NT2/D1 (cell line): ENCODE data around the gene SRGAP3.

Experiments
- DNase-seq: peaks from one replicate; pipeline ENCODE4 v3.0.0-alpha.2; 2011; ENCODE audit warnings: low read depth, low spot score
- H3K27me3 ChIP-seq: 2 replicates; pipeline ENCODE4 v1.6.0; 2011; ENCODE audit warnings: mild to moderate bottlenecking; ENCODE audit not compliant: insufficient read length, insufficient read depth
- H3K36me3 ChIP-seq: 2 replicates; pipeline ENCODE4 v1.6.1; 2011; ENCODE audit warnings: mild to moderate bottlenecking, low read length, mixed read lengths; ENCODE audit not compliant: insufficient read depth, insufficient read length
- H3K4me1 ChIP-seq: 2 replicates; pipeline ENCODE4 v1.5.1; 2011; ENCODE audit not compliant: insufficient read depth, insufficient read length
- H3K4me3 ChIP-seq: 2 replicates; pipeline ENCODE4 v1.5.1; 2011; ENCODE audit warnings: low read depth; ENCODE audit not compliant: insufficient read length
- H3K9ac ChIP-seq: 2 replicates; pipeline ENCODE4 v1.6.0; 2011; ENCODE audit warnings: low read depth; ENCODE audit not compliant: insufficient read length
- H3K9me3 ChIP-seq: 2 replicates; pipeline ENCODE4 v1.5.1; 2011; ENCODE audit warnings: mild to moderate bottlenecking, low read length; ENCODE audit not compliant: insufficient read depth
- SUZ12 ChIP-seq: IDR thresholded peaks from 2 replicates; pipeline ENCODE4 v1.6.1; 2011; ENCODE audit not compliant: insufficient read length, insufficient read depth; ENCODE audit errors: extremely low read depth
- YY1 ChIP-seq: IDR thresholded peaks from 2 replicates; pipeline ENCODE4 v1.6.1; 2011; ENCODE audit not compliant: insufficient read length, insufficient read depth
- ZNF274 ChIP-seq: IDR thresholded peaks from 2 replicates; pipeline ENCODE4 v1.6.1; 2011; ENCODE audit warnings: mild to moderate bottlenecking, low read depth, low read length

The SRGAP3 gene

DNA sequence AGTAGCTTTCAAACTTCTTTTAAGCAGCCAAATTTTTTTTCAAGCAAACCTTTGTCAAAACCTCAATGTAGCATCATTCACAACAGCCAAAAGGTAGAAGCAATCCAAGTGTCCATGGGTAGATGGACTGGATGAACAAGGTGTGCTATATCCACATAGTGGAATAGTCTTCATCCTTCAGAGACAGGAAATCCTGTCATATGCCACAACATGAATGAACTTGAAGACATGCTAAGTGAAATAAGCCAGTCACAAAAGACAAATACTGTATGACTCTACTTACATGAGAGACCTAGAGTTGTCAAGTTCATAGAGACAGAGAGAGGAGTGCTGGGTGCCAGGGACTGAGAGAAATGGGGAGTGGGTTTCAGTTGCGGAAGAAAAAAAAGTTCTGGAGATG lies 87.6 kb downstream of the SRGAP3 start:
- no peaks in the 10 kb centered on the region for H3K36me3 ChIP-seq
- TF ChIP-seq YY1 = no peak
- TF ChIP-seq SUZ12 = no peak
- TF ChIP-seq ZNF274 = no peak
- DNase-seq = no peak
- no peaks in the 10 kb centered on the region for H3K4me1 ChIP-seq
- H3K27me3 ChIP-seq = no peaks in the 10 kb centered on the region
- H3K4me3 ChIP-seq = no peak overlapping the region
- no peak overlapping the region for H3K9ac ChIP-seq
- H3K9me3 ChIP-seq = 0 out of 2 replicates have a peak, but pooled peaks cover 7% of the 10 kb centered on the region

DNA sequence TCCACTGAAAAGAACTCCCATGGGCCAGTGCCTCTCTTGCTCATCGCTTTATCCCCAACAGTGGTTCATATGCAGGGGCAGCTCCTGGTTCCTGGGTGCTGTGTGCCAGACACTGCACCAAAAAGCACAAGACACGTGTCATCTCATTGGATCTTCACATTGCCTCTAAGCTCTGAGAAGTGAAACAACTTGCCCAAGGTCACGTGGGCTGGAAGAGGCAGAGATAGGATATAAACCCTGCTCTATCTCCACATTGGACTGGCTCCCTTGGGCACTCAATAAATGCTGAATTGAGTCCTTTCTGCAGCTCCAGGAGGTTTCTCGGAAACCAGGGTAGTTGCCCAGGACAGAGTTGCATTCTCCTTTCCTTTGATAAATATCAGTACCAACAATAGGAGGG lies 88.1 kb downstream of the SRGAP3 start:
- no peak for DNase-seq
- TF ChIP-seq SUZ12 (no peak), ZNF274 (no peak), YY1 (no peak)

DNA sequence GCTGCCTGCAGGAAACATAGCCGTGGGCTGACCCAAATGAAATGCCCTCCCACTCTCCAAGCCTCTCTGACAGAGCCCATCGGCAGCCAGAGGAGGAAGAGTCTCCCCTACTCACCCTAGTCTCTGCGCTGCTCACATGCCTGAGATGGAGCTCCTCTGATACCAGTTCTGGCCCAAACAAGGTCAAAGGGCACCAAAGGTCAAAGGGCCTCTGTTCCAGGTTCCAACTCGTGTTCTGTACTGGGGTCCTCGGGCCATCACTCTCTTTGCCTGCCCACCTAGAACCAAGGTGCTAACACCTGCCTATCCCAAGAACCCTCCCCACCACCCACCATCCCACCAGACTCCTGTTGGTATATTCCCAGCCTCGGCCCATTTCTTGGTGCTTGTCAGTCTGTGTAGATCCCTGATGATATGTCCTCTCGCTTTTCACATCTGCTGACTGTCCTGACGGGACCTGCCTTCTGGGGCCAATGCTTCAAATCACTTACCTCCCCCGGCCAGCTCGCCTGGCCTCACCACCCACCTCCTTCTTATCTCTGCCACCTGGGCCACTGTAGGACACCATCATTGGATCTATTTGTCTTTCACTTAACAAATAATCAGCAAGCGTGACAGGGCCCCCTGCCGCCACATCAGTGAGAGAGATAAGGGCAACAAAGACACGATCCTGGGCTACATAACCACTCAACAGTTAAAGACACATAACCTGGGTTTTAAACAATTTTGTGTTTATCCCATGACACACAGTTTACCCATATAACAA lies 90.4 kb downstream of the SRGAP3 start:
- no peak for TF ChIP-seq ZNF274
- no peak for TF ChIP-seq SUZ12
- TF ChIP-seq YY1 = no peak
- no peak overlapping the region for H3K9ac ChIP-seq
- H3K4me1 ChIP-seq = no peaks in the 10 kb centered on the region
- no peaks in the 10 kb centered on the region for H3K9me3 ChIP-seq
- H3K36me3 ChIP-seq = no peaks in the 10 kb centered on the region
- no peak for DNase-seq
- no peaks in the 10 kb centered on the region for H3K27me3 ChIP-seq
- no peak overlapping the region for H3K4me3 ChIP-seq

More for the DNA sequence above, 88.1 kb downstream of the SRGAP3 start:
- H3K9me3 ChIP-seq = 0 out of 2 replicates have a peak, but pooled peaks cover 2% of the 10 kb centered on the region
- H3K27me3 ChIP-seq = no peaks in the 10 kb centered on the region
- no peaks in the 10 kb centered on the region for H3K4me1 ChIP-seq
- H3K36me3 ChIP-seq = no peaks in the 10 kb centered on the region
- H3K9ac ChIP-seq = no peak overlapping the region
- H3K4me3 ChIP-seq = no peak overlapping the region

DNA sequence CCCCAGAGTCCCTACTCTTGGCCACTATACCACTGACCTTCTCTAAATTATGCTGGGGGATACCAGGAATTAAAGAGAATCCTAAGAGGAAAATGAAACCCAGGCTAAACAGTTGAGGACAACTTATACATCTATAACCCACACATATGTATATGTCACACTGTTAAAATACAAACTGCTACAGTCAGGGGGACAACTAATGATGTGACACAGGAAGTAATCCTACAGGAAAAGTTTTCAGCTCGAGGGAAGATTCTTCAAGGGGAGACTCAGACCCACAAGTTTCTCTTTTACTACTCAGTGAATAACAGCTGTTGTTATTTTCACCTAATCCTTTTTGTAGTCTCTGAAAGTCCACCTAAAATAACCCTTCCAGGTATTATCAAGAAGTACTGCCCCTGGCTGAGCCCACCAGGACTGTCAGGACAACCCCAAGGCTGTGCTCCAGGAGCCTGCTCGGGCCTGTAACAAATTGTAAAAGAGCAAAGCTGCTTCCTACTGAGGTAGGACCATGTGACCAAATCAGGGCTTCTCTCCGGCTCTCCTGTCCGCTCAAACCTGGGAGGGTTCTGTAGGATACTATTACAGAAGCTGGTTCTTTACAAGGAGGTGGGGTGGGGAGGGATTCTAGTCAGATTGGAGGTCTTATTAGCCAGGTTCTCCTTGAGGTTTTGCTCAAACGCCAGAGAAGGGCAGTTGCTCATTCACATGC lies 91.6 kb downstream of the SRGAP3 start:
- TF ChIP-seq SUZ12 = no peak
- TF ChIP-seq YY1 = no peak
- TF ChIP-seq ZNF274 = no peak
- H3K4me1 ChIP-seq = peaks cover 3% of the 10 kb centered on the region
- no peaks in the 10 kb centered on the region for H3K36me3 ChIP-seq

DNA sequence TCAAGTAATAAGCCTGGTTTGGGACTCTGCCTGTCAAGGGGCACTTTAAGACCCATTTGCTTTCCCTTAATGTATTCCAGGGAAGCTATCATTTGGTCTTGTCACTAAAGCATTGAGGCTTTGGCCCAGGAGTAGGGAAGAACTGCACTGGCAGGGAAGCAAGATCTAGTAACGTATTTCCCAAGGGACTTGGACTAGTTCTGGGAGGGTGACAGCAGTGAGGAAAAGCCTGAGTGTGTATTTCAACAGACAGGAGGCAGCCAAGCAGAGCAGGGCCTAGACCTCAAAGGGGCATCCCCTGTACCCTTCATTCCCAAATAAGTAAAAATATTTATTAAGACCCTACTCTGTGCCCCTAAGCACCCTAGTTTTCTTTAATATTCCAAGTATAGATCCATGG lies 92.8 kb downstream of the SRGAP3 start:
- Histone ChIP-seq H3K9me3 (peaks cover 7% of the 10 kb centered on the region; the same call in 1 of the 2 replicates), H3K27me3 (no peaks in the 10 kb centered on the region), H3K36me3 (no peaks in the 10 kb centered on the region), H3K9ac (no peak overlapping the region), H3K4me1 (peaks cover 3% of the 10 kb centered on the region), H3K4me3 (no peak overlapping the region)
- no peak for DNase-seq
- TF ChIP-seq SUZ12 = no peak
- TF ChIP-seq YY1 = no peak
- no peak for TF ChIP-seq ZNF274

More for the DNA sequence above, 91.6 kb downstream of the SRGAP3 start:
- H3K9me3 ChIP-seq = no peaks in the 10 kb centered on the region
- no peak overlapping the region for H3K4me3 ChIP-seq
- no peaks in the 10 kb centered on the region for H3K27me3 ChIP-seq
- no peak overlapping the region for H3K9ac ChIP-seq
- DNase-seq = no peak

DNA sequence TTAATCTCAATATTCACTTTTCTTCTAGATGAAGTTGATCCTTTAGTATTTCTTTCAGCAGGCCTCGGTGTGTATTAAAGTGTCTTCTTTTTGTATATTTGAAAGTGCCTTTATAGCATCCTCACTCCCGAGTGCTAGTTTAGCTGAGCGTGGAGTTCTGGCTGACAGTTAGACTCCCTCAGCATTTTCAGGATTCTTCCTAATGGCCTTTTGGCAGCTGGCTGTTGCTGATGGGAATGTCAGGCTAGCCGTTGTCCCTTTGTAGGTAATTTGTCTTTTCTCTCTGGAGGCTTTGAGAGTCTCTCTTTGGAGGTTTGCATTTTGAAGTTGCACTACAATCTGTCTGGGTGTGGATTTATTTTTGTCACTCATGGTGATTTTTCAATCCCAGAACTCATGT lies 94.4 kb downstream of the SRGAP3 start:
- Histone ChIP-seq H3K9me3 (peaks cover 21% of the 10 kb centered on the region), H3K9ac (no peak overlapping the region), H3K4me1 (peaks cover 3% of the 10 kb centered on the region), H3K36me3 (no peaks in the 10 kb centered on the region), H3K4me3 (no peak overlapping the region), H3K27me3 (no peaks in the 10 kb centered on the region)
- no peak for TF ChIP-seq YY1
- no peak for TF ChIP-seq SUZ12
- TF ChIP-seq ZNF274 = no peak
- DNase-seq = no peak
